ENCODE results near the gene TTC22. TPM values are rescaled to one million over a fixed set of nuclear protein-coding genes. Genes with fewer than 3 reads are reported as not detected.
A peak's percentile ranks its signal among the peaks of the same experiment; 100 is the strongest.

Gene TTC22
- total and polyA plus RNA-seq, 2 donors from 2014 or later: 9.6 to 16.5 TPM

DNA sequence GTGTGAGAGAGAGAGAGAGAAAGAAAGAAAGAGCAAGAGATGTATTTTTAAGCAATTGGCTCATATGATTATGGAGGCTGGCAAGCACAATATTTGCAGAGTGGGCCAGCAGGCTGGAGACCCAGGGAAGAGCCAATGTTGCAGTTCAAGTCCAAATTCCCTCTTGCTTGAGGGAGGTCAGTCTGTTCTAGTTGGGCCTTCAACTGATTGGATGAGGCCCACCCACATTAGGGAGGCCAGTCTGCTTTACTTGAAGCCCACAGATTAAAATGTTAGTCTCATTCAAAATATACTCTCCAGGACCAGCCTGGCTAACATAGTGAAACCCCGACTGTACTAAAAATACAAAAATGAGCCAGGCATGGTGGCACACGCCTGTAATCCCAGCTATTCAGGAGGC, 28.2 kb downstream of the TTC22 start:
- no peaks in the 10 kb centered on the region for H3K4me1 ChIP-seq (ENCODE audit: control insufficient read depth in 2 of 3, insufficient read depth in 2 of 3, low read depth in 1 of 3, low read length in 3 of 3)
- no peak overlapping the region for H3K4me3 ChIP-seq (ENCODE audit: low read length in 3 of 3)
- no peak for TF ChIP-seq CTCF (IDR thresholded peaks at IDR 0.05; ENCODE audit: borderline replicate concordance, extremely low read depth, insufficient read depth)
- H3K36me3 ChIP-seq (ENCODE audit: control insufficient read depth in 2 of 3, insufficient read depth in 3 of 3, low read length in 3 of 3): no peaks in the 10 kb centered on the region
- H3K9me3 ChIP-seq (ENCODE audit: control insufficient read depth in 2 of 3, insufficient read depth in 1 of 3, low read length in 3 of 3): no peaks in the 10 kb centered on the region
- no peak for FAIRE-seq
- no peak overlapping the region for H3K27ac ChIP-seq (ENCODE audit: low read depth in 2 of 2, low read length in 2 of 2)
- H3K9ac ChIP-seq (ENCODE audit: low read length in 3 of 3): no peak overlapping the region
- intact Hi-C loops (cut with DNase I): no loop called here
- no peak for DNase-seq
- H3K27me3 ChIP-seq (ENCODE audit: control insufficient read depth, insufficient read depth, low read length): no peaks in the 10 kb centered on the region

GRCh38 chr1:54768093-54768492, 33.0 kb downstream of the TTC22 start:
- Histone ChIP-seq H3K27me3 (ENCODE audit: control insufficient read depth, insufficient read depth, low read length) (no peaks in the 10 kb centered on the region), H3K4me3 (ENCODE audit: low read length in 3 of 3) (no peak overlapping the region), H3K36me3 (ENCODE audit: control insufficient read depth in 2 of 3, insufficient read depth in 3 of 3, low read length in 3 of 3) (no peaks in the 10 kb centered on the region), H3K9ac (ENCODE audit: low read length in 3 of 3) (no peak overlapping the region), H3K27ac (ENCODE audit: low read depth in 2 of 2, low read length in 2 of 2) (peak overlapping the region in 1 of 2 donors; percentile 14), H3K9me3 (ENCODE audit: control insufficient read depth in 2 of 3, insufficient read depth in 1 of 3, low read length in 3 of 3) (no peaks in the 10 kb centered on the region), H3K4me1 (ENCODE audit: control insufficient read depth in 2 of 3, insufficient read depth in 2 of 3, low read depth in 1 of 3, low read length in 3 of 3) (peaks cover 0 to 7% (median 3%) of the 10 kb centered on the region in 3 donors)
- DNase-seq (peak in 2 of 5 donors; percentile 37 to 38), FAIRE-seq (no peak)
- peak; percentile 30 for TF ChIP-seq CTCF (IDR thresholded peaks at IDR 0.05; ENCODE audit: borderline replicate concordance, extremely low read depth, insufficient read depth)
- intact Hi-C loops (cut with DNase I): no loop called here

DNA sequence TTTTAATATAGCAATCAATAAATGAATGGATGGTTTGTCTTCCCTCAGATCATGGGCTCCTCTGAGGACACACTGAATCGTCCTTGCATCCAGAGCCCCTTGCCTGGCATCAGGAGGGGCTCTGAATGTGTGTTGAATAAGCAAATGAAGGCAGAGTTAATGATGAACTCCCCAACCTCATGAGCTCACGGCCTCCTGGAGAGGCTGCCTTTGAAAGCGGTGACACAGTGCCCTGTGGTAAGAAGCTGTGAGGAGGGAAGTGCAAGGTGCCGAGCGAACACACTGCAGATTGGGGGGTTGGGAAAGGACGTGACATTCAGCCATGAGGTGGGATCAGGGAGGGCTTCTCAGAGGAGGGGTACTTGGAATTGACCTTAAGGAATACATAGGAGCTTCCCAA, 33.6 kb downstream of the TTC22 start:
- intact Hi-C loops (cut with DNase I): no loop called here
- no peaks in the 10 kb centered on the region for H3K27me3 ChIP-seq (ENCODE audit: control insufficient read depth, insufficient read depth, low read length)
- H3K36me3 ChIP-seq (ENCODE audit: control insufficient read depth in 2 of 3, insufficient read depth in 3 of 3, low read length in 3 of 3): no peaks in the 10 kb centered on the region
- no peaks in the 10 kb centered on the region for H3K9me3 ChIP-seq (ENCODE audit: control insufficient read depth in 2 of 3, insufficient read depth in 1 of 3, low read length in 3 of 3)
- DNase-seq (peak in 1 of 5 donors; percentile 26), FAIRE-seq (no peak)
- H3K4me3 ChIP-seq (ENCODE audit: low read length in 3 of 3): no peak overlapping the region
- TF ChIP-seq CTCF (IDR thresholded peaks at IDR 0.05; ENCODE audit: borderline replicate concordance, extremely low read depth, insufficient read depth): no peak
- no peak overlapping the region for H3K9ac ChIP-seq (ENCODE audit: low read length in 3 of 3)
- peaks cover 0 to 12% (median 8%) of the 10 kb centered on the region in 3 donors for H3K4me1 ChIP-seq (ENCODE audit: control insufficient read depth in 2 of 3, insufficient read depth in 2 of 3, low read depth in 1 of 3, low read length in 3 of 3)
- no peak overlapping the region for H3K27ac ChIP-seq (ENCODE audit: low read depth in 2 of 2, low read length in 2 of 2)

- H3K36me3 ChIP-seq (ENCODE audit: control insufficient read depth in 2 of 3, insufficient read depth in 3 of 3, low read length in 3 of 3): no peaks in the 10 kb centered on the region
- no peak for TF ChIP-seq CTCF (IDR thresholded peaks at IDR 0.05; ENCODE audit: borderline replicate concordance, extremely low read depth, insufficient read depth)
- no peak overlapping the region for H3K9ac ChIP-seq (ENCODE audit: low read length in 3 of 3)
- peaks cover 0 to 12% (median 8%) of the 10 kb centered on the region in 3 donors for H3K4me1 ChIP-seq (ENCODE audit: control insufficient read depth in 2 of 3, insufficient read depth in 2 of 3, low read depth in 1 of 3, low read length in 3 of 3)
- DNase-seq: peak in 1 of 5 donors; percentile 29
- no peak for FAIRE-seq
- intact Hi-C loops (cut with DNase I): no loop called here
- H3K9me3 ChIP-seq (ENCODE audit: control insufficient read depth in 2 of 3, insufficient read depth in 1 of 3, low read length in 3 of 3): no peaks in the 10 kb centered on the region
- H3K27me3 ChIP-seq (ENCODE audit: control insufficient read depth, insufficient read depth, low read length): no peaks in the 10 kb centered on the region
- no peak overlapping the region for H3K4me3 ChIP-seq (ENCODE audit: low read length in 3 of 3)
- no peak overlapping the region for H3K27ac ChIP-seq (ENCODE audit: low read depth in 2 of 2, low read length in 2 of 2)
Observed at GRCh38 chr1:54766726-54767125, 34.4 kb downstream of the TTC22 start.

Data from kidney (tissue), 14 donors.